SK-N-SH treated with all-trans-retinoic acid at 6 μM for 48 hours (cell line): ENCODE data around the gene CCDC88C.

Source experiments
- ATAC-seq: fragments of 200-7000 bp; cut with Tn5 transposase; 3 replicates; pipeline ENCODE4 v1.9.1; 2020; ENCODE audit warnings: mild to moderate bottlenecking, moderate library complexity
- ARNTL ChIP-seq: fragments of 450-650 bp; formaldehyde crosslinking; IDR thresholded peaks from 2 replicates; pipeline ENCODE4 v1.5.0; 2020; ENCODE audit warnings: low read depth, mild to moderate bottlenecking, moderate library complexity, borderline replicate concordance
- BACH2 ChIP-seq: fragments of 250-450 bp; sonication (Bioruptor Pico); IDR thresholded peaks from 2 replicates; pipeline ENCODE4 v1.9.0; 2021; ENCODE audit warnings: mild to moderate bottlenecking, borderline replicate concordance
- CSDC2 ChIP-seq: fragments of 250-450 bp; sonication (Bioruptor Pico); IDR thresholded peaks from 2 replicates; pipeline ENCODE4 v1.5.0; 2020; ENCODE audit warnings: mild to moderate bottlenecking, moderate library complexity
- CSRNP3 ChIP-seq: fragments of 250-450 bp; sonication (Bioruptor Pico); IDR thresholded peaks from 2 replicates; pipeline ENCODE4 v1.5.1; 2021; ENCODE audit warnings: mild to moderate bottlenecking, moderate library complexity
- ESRRG ChIP-seq: fragments of 250-450 bp; sonication (Bioruptor Pico); IDR thresholded peaks from 2 replicates; pipeline ENCODE4 v1.6.1; 2021; ENCODE audit warnings: mild to moderate bottlenecking
- ISL1 ChIP-seq: fragments of 250-450 bp; sonication (Bioruptor Pico); IDR thresholded peaks from 2 replicates; pipeline ENCODE4 v2.1.2; 2022; ENCODE audit warnings: mild to moderate bottlenecking, moderate library complexity
- OSR1 ChIP-seq: fragments of 250-450 bp; sonication (Bioruptor Pico); IDR thresholded peaks from 2 replicates; pipeline ENCODE4 v1.8.0; 2022; ENCODE audit warnings: moderate library complexity, mild to moderate bottlenecking, inconsistent platforms
- POU6F1 ChIP-seq: fragments of 250-450 bp; sonication (Bioruptor Pico); IDR thresholded peaks from 2 replicates; pipeline ENCODE4 v1.8.0; 2021; ENCODE audit warnings: low read depth, mild to moderate bottlenecking, moderate library complexity, borderline replicate concordance
- PPARA ChIP-seq: fragments of 250-450 bp; sonication (Bioruptor Pico); IDR thresholded peaks from 2 replicates; pipeline ENCODE4 v1.5.0; 2020; ENCODE audit warnings: mild to moderate bottlenecking, borderline replicate concordance
- RARB ChIP-seq: fragments of 250-450 bp; sonication (Bioruptor Pico); IDR thresholded peaks from 2 replicates; pipeline ENCODE4 v1.8.0; 2021; ENCODE audit warnings: mild to moderate bottlenecking, moderate library complexity
- SNAI2 ChIP-seq: fragments of 250-450 bp; sonication (Bioruptor Pico); IDR thresholded peaks from 2 replicates; pipeline ENCODE4 v1.5.0; 2020; ENCODE audit warnings: mild to moderate bottlenecking, moderate library complexity
- TCF4 ChIP-seq: fragments of 250-450 bp; sonication (Bioruptor Pico); IDR thresholded peaks from 2 replicates; pipeline ENCODE4 v1.8.0; 2021; ENCODE audit warnings: mild to moderate bottlenecking, moderate library complexity, borderline replicate concordance
- ZC3H10 ChIP-seq: fragments of 250-450 bp; sonication (Bioruptor Pico); IDR thresholded peaks from 2 replicates; pipeline ENCODE4 v1.5.1; 2021; ENCODE audit warnings: mild to moderate bottlenecking, moderate library complexity
- ZFP30 ChIP-seq: fragments of 450-650 bp; formaldehyde crosslinking; IDR thresholded peaks from 2 replicates; pipeline ENCODE4 v1.5.0; 2022; ENCODE audit warnings: mild to moderate bottlenecking, moderate library complexity
- ZNF565 ChIP-seq: fragments of 450-650 bp; formaldehyde crosslinking; conservative IDR thresholded peaks from 2 replicates; pipeline ENCODE4 v1.5.0; 2020; ENCODE audit warnings: low read depth, mild to moderate bottlenecking, moderate library complexity
- ZNF70 ChIP-seq: fragments of 450-650 bp; formaldehyde crosslinking; IDR thresholded peaks from 2 replicates; pipeline ENCODE4 v1.5.0; 2020; ENCODE audit warnings: mild to moderate bottlenecking, moderate library complexity
- ZNF8 ChIP-seq: fragments of 450-650 bp; formaldehyde crosslinking; IDR thresholded peaks from 2 replicates; pipeline ENCODE4 v1.5.0; 2020; ENCODE audit warnings: mild to moderate bottlenecking, moderate library complexity
- TF ChIP-seq, protein P1 (sequence below): fragments of 250-450 bp; sonication (Bioruptor Pico); IDR thresholded peaks from 2 replicates; pipeline ENCODE4 v1.5.1; 2020; ENCODE audit warnings: low read depth, mild to moderate bottlenecking, moderate library complexity
- TF ChIP-seq, protein P2 (sequence below): fragments of 250-450 bp; sonication (Bioruptor Pico); IDR thresholded peaks from 2 replicates; pipeline ENCODE4 v1.5.0; 2020; ENCODE audit warnings: mild to moderate bottlenecking, moderate library complexity
- TF ChIP-seq, protein P3 (sequence below): fragments of 250-450 bp; sonication (Bioruptor Pico); IDR thresholded peaks from 2 replicates; pipeline ENCODE4 v1.8.0; 2020; ENCODE audit warnings: mild to moderate bottlenecking, moderate library complexity, borderline replicate concordance

CCDC88C gene

DNA sequence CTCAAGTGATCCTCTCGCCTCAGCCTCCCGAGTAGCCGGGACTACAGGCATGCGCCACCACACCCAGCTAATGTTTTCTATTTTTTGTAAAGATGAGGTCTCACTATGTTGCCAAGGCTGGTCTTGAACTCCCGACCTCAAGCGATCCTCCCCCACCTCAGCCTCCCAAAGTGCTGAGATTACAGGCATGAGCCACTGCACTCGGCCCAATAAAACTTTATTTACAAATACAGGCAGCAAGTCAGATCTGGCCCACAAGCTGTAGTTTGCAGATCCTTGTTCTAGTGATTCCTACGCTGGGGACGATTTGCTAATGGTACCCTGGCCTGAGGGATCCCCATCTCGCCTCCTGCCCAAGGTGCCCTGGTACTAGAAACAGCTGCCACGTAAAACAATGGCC is 74.6 kb downstream of the CCDC88C start:
- no peak for ATAC-seq
- TF ChIP-seq ESRRG (CRISPR knock-in tag) (no peak), CSDC2 (CRISPR knock-in tag) (no peak)

GRCh38 chr14:91342206-91342760 is 75.3 kb downstream of the CCDC88C start:
- no peak for ATAC-seq
- TF ChIP-seq OSR1 (no peak), ESRRG (CRISPR knock-in tag) (no peak), BACH2 (CRISPR knock-in tag) (no peak), ZFP30 (CRISPR knock-in tag) (no peak), CSRNP3 (CRISPR knock-in tag) (no peak), ZNF70 (no peak)

DNA sequence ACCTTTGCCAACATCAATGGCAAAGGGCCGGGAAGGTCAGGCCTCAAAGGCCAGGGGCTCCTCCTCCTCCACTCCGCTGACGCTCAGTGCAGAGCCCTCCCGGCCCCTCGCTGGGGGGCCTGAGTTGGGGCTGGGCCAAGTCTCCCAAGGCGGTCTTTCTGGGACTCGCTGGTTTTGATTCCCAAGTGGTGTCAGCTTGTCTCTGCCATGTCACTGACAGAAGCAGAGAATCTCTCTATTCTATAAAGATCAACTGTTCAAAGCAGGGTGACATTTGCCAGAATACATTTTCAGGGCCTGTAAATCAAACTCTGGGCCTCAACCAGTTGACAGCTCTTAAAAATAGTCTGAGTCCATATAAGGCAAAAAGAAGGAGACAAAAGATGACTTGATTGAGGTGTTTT is 75.9 kb downstream of the CCDC88C start:
- ATAC-seq = no peak
- TF ChIP-seq PPARA = no peak
- no peak for TF ChIP-seq ZFP30 (CRISPR knock-in tag)
- no peak for TF ChIP-seq CSDC2 (CRISPR knock-in tag)
- no peak for TF ChIP-seq OSR1
- no peak for TF ChIP-seq ISL1
- no peak for TF ChIP-seq ZNF70
- TF ChIP-seq ESRRG (CRISPR knock-in tag) = no peak
- TF ChIP-seq ARNTL (CRISPR knock-in tag) = no peak
- TF ChIP-seq, protein P1, sequence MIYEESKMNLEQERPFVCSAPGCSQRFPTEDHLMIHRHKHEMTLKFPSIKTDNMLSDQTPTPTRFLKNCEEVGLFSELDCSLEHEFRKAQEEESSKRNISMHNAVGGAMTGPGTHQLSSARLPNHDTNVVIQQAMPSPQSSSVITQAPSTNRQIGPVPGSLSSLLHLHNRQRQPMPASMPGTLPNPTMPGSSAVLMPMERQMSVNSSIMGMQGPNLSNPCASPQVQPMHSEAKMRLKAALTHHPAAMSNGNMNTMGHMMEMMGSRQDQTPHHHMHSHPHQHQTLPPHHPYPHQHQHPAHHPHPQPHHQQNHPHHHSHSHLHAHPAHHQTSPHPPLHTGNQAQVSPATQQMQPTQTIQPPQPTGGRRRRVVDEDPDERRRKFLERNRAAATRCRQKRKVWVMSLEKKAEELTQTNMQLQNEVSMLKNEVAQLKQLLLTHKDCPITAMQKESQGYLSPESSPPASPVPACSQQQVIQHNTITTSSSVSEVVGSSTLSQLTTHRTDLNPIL (CRISPR knock-in tag) = no peak
- TF ChIP-seq CSRNP3 (CRISPR knock-in tag) = no peak
- TF ChIP-seq, protein P2, sequence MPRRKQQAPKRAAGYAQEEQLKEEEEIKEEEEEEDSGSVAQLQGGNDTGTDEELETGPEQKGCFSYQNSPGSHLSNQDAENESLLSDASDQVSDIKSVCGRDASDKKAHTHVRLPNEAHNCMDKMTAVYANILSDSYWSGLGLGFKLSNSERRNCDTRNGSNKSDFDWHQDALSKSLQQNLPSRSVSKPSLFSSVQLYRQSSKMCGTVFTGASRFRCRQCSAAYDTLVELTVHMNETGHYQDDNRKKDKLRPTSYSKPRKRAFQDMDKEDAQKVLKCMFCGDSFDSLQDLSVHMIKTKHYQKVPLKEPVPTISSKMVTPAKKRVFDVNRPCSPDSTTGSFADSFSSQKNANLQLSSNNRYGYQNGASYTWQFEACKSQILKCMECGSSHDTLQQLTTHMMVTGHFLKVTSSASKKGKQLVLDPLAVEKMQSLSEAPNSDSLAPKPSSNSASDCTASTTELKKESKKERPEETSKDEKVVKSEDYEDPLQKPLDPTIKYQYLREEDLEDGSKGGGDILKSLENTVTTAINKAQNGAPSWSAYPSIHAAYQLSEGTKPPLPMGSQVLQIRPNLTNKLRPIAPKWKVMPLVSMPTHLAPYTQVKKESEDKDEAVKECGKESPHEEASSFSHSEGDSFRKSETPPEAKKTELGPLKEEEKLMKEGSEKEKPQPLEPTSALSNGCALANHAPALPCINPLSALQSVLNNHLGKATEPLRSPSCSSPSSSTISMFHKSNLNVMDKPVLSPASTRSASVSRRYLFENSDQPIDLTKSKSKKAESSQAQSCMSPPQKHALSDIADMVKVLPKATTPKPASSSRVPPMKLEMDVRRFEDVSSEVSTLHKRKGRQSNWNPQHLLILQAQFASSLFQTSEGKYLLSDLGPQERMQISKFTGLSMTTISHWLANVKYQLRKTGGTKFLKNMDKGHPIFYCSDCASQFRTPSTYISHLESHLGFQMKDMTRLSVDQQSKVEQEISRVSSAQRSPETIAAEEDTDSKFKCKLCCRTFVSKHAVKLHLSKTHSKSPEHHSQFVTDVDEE = no peak
- no peak for TF ChIP-seq RARB
- no peak for TF ChIP-seq ZC3H10
- TF ChIP-seq BACH2 (CRISPR knock-in tag) = no peak
- no peak for TF ChIP-seq POU6F1 (CRISPR knock-in tag)
- TF ChIP-seq, protein P3, sequence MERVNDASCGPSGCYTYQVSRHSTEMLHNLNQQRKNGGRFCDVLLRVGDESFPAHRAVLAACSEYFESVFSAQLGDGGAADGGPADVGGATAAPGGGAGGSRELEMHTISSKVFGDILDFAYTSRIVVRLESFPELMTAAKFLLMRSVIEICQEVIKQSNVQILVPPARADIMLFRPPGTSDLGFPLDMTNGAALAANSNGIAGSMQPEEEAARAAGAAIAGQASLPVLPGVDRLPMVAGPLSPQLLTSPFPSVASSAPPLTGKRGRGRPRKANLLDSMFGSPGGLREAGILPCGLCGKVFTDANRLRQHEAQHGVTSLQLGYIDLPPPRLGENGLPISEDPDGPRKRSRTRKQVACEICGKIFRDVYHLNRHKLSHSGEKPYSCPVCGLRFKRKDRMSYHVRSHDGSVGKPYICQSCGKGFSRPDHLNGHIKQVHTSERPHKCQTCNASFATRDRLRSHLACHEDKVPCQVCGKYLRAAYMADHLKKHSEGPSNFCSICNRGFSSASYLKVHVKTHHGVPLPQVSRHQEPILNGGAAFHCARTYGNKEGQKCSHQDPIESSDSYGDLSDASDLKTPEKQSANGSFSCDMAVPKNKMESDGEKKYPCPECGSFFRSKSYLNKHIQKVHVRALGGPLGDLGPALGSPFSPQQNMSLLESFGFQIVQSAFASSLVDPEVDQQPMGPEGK (CRISPR knock-in tag) = no peak
- TF ChIP-seq ZNF565 (CRISPR knock-in tag) = no peak

DNA sequence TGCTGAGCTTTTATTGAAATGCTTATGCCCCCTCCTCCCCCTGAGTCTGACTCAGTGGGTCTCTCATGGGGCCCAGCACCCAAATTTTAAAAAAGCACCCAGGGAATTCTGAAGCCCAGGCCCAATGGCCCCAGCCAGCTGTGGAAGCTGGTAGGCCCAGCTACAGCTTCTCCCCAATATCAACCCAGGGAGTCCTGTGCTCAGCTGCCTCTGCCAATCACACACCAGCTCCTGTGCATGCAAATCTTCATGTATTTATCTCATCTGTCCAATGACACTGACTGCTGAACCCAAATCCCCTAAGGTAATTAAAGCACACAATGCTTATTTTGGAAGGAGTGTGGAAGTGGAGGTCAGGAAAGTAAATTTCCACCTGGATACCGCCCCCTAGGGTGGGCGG is 76.3 kb downstream of the CCDC88C start:
- no peak for ATAC-seq
- TF ChIP-seq, protein P3 (CRISPR knock-in tag) = no peak
- TF ChIP-seq OSR1 = no peak
- TF ChIP-seq RARB = no peak
- no peak for TF ChIP-seq ZNF565 (CRISPR knock-in tag)
- TF ChIP-seq POU6F1 (CRISPR knock-in tag) = no peak
- TF ChIP-seq SNAI2 (CRISPR knock-in tag) = no peak
- no peak for TF ChIP-seq TCF4
- no peak for TF ChIP-seq ZNF8 (CRISPR knock-in tag)
